HCT116 (cell line): ENCODE data around the gene NGF. TPM values are rescaled to one million over a fixed set of nuclear protein-coding genes. Genes with fewer than 3 reads are reported as not detected.

Experiments
- ATAC-seq: fragments of 200-7000 bp; cut with Tn5 transposase; 2 replicates; pipeline ENCODE4 v1.9.1; 2020; ENCODE audit warnings: mild to moderate bottlenecking, moderate library complexity
- BruUV-seq: library from RNA; stranded (reverse); fragments of 400-500 nt; replicated peaks from 2 replicates; lab custom pipeline; 2021; lab: Mats Ljungman, UMichigan
- CTCF ChIA-PET: fragments of 300-600 bp; sonication (Branson Sonifier 250); formaldehyde crosslinking; loops from one replicate; lab custom pipeline; 2021; ENCODE audit warnings: antibody characterized with exemption; lab: Charles Lee
- POLR2A ChIA-PET: fragments of 300-600, 350-600 bp; sonication (Branson Sonifier 250); formaldehyde crosslinking; loops from one replicate; lab custom pipeline; 2021; ENCODE audit warnings: antibody characterized with exemption; lab: Charles Lee
- RAD21 ChIA-PET, 2 experiments: fragments of 300-600 bp; sonication (Branson Sonifier 250); formaldehyde crosslinking; loops; one replicate each; lab custom pipeline; 2023; ENCODE audit warnings: low total read pairs in 2 of 2; ENCODE audit not compliant: uncharacterized antibody in 2 of 2, unreplicated experiment in 2 of 2, low non-redundant PET in 1 of 2; lab: Charles Lee
- DNase-seq: peaks from one replicate; pipeline ENCODE4 v3.0.0-alpha.2; 2010; ENCODE audit warnings: low read depth, low spot score
- H2AFZ ChIP-seq: fragments of 200-600 bp; shearing (Covaris generic), sonication (generic); 2 replicates; pipeline ENCODE4 v1.6.1; 2017; ENCODE audit warnings: low read depth, mixed run types, mixed read lengths, antibody characterized with exemption, low read length; ENCODE audit not compliant: poor library complexity, severe bottlenecking
- H3K27ac ChIP-seq: 2 replicates; pipeline ENCODE4 v1.5.1; 2012; ENCODE audit warnings: low read depth, low read length
- H3K27me3 ChIP-seq: fragments of 200-600 bp; sonication (generic); 2 replicates; pipeline ENCODE4 v1.6.1; 2016; ENCODE audit warnings: mixed run types, low read length, mixed read lengths; ENCODE audit not compliant: insufficient read depth
- H3K36me3 ChIP-seq, 2 experiments: fragments of 200-500 bp in 1 of 2; fragments of 200-600 bp in 1 of 2; sonication (Bioruptor generic) in 1 of 2; sonication (generic) in 1 of 2; 2 replicates each; pipeline versions ENCODE4 v1.5.1 to v1.6.1; 2014 to 2016; ENCODE audit warnings: low read length in 2 of 2, inconsistent platforms in 1 of 2, mixed read lengths in 1 of 2, mixed run types in 1 of 2; ENCODE audit not compliant: insufficient read depth in 2 of 2, control insufficient read depth in 1 of 2
- H3K4me1 ChIP-seq, 2 experiments: fragments of 200-600 bp in 1 of 2; sonication (generic) in 1 of 2; 2 replicates each; pipeline versions ENCODE4 v1.5.1 to v1.6.1; 2012 to 2017; ENCODE audit warnings: low read length in 2 of 2, inconsistent platforms in 1 of 2, mild to moderate bottlenecking in 1 of 2, mixed read lengths in 1 of 2, mixed run types in 1 of 2, moderate library complexity in 1 of 2; ENCODE audit not compliant: insufficient read depth in 2 of 2, control insufficient read depth in 1 of 2
- H3K4me2 ChIP-seq: fragments of 200-600 bp; sonication (generic); 2 replicates; pipeline ENCODE4 v1.6.1; 2017; ENCODE audit warnings: mixed run types, low read length, mixed read lengths
- H3K4me3 ChIP-seq, 2 experiments: fragments of 200-600 bp in 1 of 2; sonication (generic) in 1 of 2; replicated peaks in 1 of 2; 2 replicates each; pipeline ENCODE4 v1.5.1; 2011 to 2016; ENCODE audit warnings: low read length in 2 of 2, control low read depth in 1 of 2, low read depth in 1 of 2, mild to moderate bottlenecking in 1 of 2, mixed read lengths in 1 of 2, mixed run types in 1 of 2
- H3K79me2 ChIP-seq: fragments of 200-600 bp; sonication (generic); 2 replicates; pipeline ENCODE4 v1.6.1; 2017; ENCODE audit warnings: mild to moderate bottlenecking, mixed run types, low read length, moderate library complexity, mixed read lengths; ENCODE audit not compliant: insufficient read depth
- H3K9ac ChIP-seq: fragments of 200-600 bp; sonication (generic); 2 replicates; pipeline ENCODE4 v1.6.1; 2016; ENCODE audit warnings: low read length, mixed read lengths
- H3K9me2 ChIP-seq: fragments of 200-600 bp; sonication (generic), shearing (Covaris generic); 2 replicates; pipeline ENCODE4 v1.6.1; 2017; ENCODE audit warnings: mixed run types, mild to moderate bottlenecking, moderate library complexity; ENCODE audit not compliant: insufficient read depth
- H3K9me3 ChIP-seq, 2 experiments: fragments of 200-500 bp in 1 of 2; fragments of 200-600 bp in 1 of 2; sonication (Bioruptor generic) in 1 of 2; sonication (generic) in 1 of 2; 2 replicates each; pipeline ENCODE4 v1.6.1; 2014 to 2017; ENCODE audit warnings: low read length in 2 of 2, mixed read lengths in 2 of 2, inconsistent platforms in 1 of 2, low read depth in 1 of 2, mild to moderate bottlenecking in 1 of 2, mixed run types in 1 of 2, moderate library complexity in 1 of 2; ENCODE audit not compliant: control insufficient read depth in 1 of 2, insufficient read depth in 1 of 2
- H4K20me1 ChIP-seq: fragments of 200-600 bp; sonication (generic), shearing (Covaris generic); 2 replicates; pipeline ENCODE4 v1.6.1; 2017; ENCODE audit warnings: mixed run types, mild to moderate bottlenecking, moderate library complexity; ENCODE audit not compliant: insufficient read depth
- CEBPB ChIP-seq: IDR thresholded peaks from 2 replicates; pipeline ENCODE4 v1.6.1; 2012; ENCODE audit warnings: low read depth
- ELF1 ChIP-seq: IDR thresholded peaks from 2 replicates; pipeline ENCODE4 v1.6.1; 2012; ENCODE audit warnings: low read depth, borderline replicate concordance
- EZH2phosphoT487 ChIP-seq: fragments of 200-600 bp; IDR thresholded peaks from 2 replicates; pipeline ENCODE4 v1.6.1; 2018; ENCODE audit warnings: antibody characterized with exemption, borderline replicate concordance
- FOSL1 ChIP-seq: IDR thresholded peaks from 2 replicates; pipeline ENCODE4 v1.6.1; 2012; ENCODE audit warnings: low read depth
- POLR2A ChIP-seq: IDR thresholded peaks from 2 replicates; pipeline ENCODE4 v1.7.0; 2011; ENCODE audit warnings: borderline replicate concordance; ENCODE audit not compliant: insufficient read depth, insufficient read length; ENCODE audit errors: extremely low read depth
- POLR2AphosphoS5 ChIP-seq: IDR thresholded peaks from 2 replicates; pipeline ENCODE4 v1.6.1; 2011; ENCODE audit warnings: mild to moderate bottlenecking, low read depth, low read length, moderate library complexity
- RAD21 ChIP-seq: IDR thresholded peaks from 2 replicates; pipeline ENCODE4 v1.6.1; 2012; ENCODE audit warnings: low read depth, mild to moderate bottlenecking
- SIN3A ChIP-seq: IDR thresholded peaks from 2 replicates; pipeline ENCODE4 v1.6.1; 2012; ENCODE audit warnings: low read depth
- YY1 ChIP-seq: IDR thresholded peaks from 2 replicates; pipeline ENCODE4 v1.6.1; 2011; ENCODE audit warnings: low read length, low read depth, moderate library complexity, mild to moderate bottlenecking; ENCODE audit not compliant: insufficient replicate concordance; ENCODE audit errors: extremely low read depth
- ZNF274 ChIP-seq: fragments of 200-500 bp; sonication (Bioruptor generic); IDR thresholded peaks from 2 replicates; pipeline ENCODE4 v1.6.1; 2014; ENCODE audit warnings: mild to moderate bottlenecking, low read depth, low read length, inconsistent platforms
- intact Hi-C: fragments of 100-400 bp; cut with micrococcal nuclease; formaldehyde crosslinking; loops from 2 replicates; pipeline ENCODE4 v1.10.0; 2022
- total RNA-seq: library from RNA; stranded (reverse); gene quantifications from one replicate; pipeline ENCODE4 v1.2.1, GENCODE V29; 2021; ENCODE audit not compliant: unreplicated experiment
- TF ChIP-seq, protein P1 (sequence below): IDR thresholded peaks from 2 replicates; pipeline ENCODE4 v1.6.1; 2012

The NGF gene
- total RNA-seq, 1 experiment from 2014 or later = not detected

DNA sequence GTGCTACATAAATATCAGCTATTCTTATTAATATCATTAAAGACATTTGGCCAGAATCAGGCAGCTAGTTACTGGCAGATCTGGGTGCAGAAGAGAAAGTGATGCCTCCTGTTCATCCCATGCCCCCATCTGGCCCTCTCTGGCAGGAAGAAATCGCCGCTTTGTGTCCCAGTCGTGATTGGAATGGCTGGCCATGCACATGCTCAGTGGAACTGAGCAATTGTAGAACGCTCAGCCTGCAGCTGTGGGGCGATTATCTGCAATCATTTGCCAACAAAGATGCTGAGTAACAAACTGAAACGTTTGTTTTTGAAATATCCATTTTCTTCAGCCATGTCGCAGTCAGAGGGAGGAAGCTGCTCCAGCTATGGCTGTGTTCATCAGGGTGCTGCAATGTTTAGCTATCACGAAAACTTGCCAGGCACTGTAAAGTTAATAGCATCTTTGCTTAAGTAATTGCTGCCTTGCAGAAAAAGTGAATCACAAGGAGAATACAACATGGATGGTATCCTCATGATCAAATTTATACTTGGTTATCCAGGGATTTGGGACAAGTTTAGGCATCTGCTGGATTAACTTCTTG lies 36.5 kb downstream of the NGF start:
- Histone ChIP-seq H3K4me2 (no peak overlapping the region), H3K9ac (no peak overlapping the region), H3K4me1 (peaks cover 0 to 12% of the 10 kb centered on the region in 2 experiments; a peak in 2 of 4 replicates), H3K27me3 (no peaks in the 10 kb centered on the region), H4K20me1 (no peaks in the 10 kb centered on the region), H3K27ac (no peak overlapping the region), H3K79me2 (no peaks in the 10 kb centered on the region), H3K9me2 (no peaks in the 10 kb centered on the region)
- ATAC-seq (no peak), DNase-seq (no peak)
- CTCF ChIA-PET = no interaction called here
- intact Hi-C loops = no loop called here
- RAD21 ChIA-PET = no interaction called here
- POLR2A ChIA-PET = no interaction called here
- TF ChIP-seq CEBPB (no peak), POLR2AphosphoS5 (no peak), FOSL1 (no peak), EZH2phosphoT487 (no peak), POLR2A (no peak), ELF1 (no peak), ZNF274 (no peak), YY1 (no peak), RAD21 (no peak), SIN3A (no peak)
- TF ChIP-seq, protein P1, sequence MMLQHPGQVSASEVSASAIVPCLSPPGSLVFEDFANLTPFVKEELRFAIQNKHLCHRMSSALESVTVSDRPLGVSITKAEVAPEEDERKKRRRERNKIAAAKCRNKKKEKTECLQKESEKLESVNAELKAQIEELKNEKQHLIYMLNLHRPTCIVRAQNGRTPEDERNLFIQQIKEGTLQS = no peak
- TF ChIP-seq, all 23 proteins: peak for 0
- no peaks in the 10 kb centered on the region for H3K36me3 ChIP-seq
- H3K9me3 ChIP-seq = no peaks in the 10 kb centered on the region
- H3K4me3 ChIP-seq = no peak overlapping the region
- BruUV-seq = no TSS peak
- H2AFZ ChIP-seq = no peak overlapping the region
